Osteoblast (primary cell): ENCODE data around the gene TNS3. TPM values are rescaled to one million over a fixed set of nuclear protein-coding genes. Genes with fewer than 3 reads are reported as not detected.

Source experiments
- DNase-seq: peaks from one replicate; pipeline ENCODE4 v3.0.0; 2011; ENCODE audit warnings: low spot score, mixed read lengths; ENCODE audit not compliant: insufficient read length; ENCODE audit errors: missing footprints
- H2AFZ ChIP-seq: 2 replicates; pipeline ENCODE4 v1.6.0; 2011; ENCODE audit warnings: mild to moderate bottlenecking, low read length
- H3K27ac ChIP-seq: 2 replicates; pipeline ENCODE4 v1.5.1; 2011; ENCODE audit warnings: mild to moderate bottlenecking, low read depth, low read length, moderate library complexity
- H3K27me3 ChIP-seq: 2 replicates; pipeline ENCODE4 v1.6.0; 2012; ENCODE audit warnings: mild to moderate bottlenecking, control low read depth, inconsistent platforms, low read length, moderate library complexity; ENCODE audit not compliant: insufficient read depth
- H3K36me3 ChIP-seq: 2 replicates; pipeline ENCODE4 v1.5.1; 2011; ENCODE audit warnings: mild to moderate bottlenecking, low read length, control low read depth, moderate library complexity; ENCODE audit not compliant: insufficient read depth
- H3K4me1 ChIP-seq: 2 replicates; pipeline ENCODE4 v1.5.1; 2011; ENCODE audit warnings: mild to moderate bottlenecking, low read length, control low read depth, moderate library complexity; ENCODE audit not compliant: insufficient read depth
- H3K4me2 ChIP-seq: 2 replicates; pipeline ENCODE4 v1.6.0; 2011; ENCODE audit warnings: mild to moderate bottlenecking, low read length; ENCODE audit not compliant: insufficient read depth
- H3K4me3 ChIP-seq: fragments of 200-600 bp; sonication (generic); 3 replicates; pipeline ENCODE4 v1.5.1; 2012; ENCODE audit warnings: mild to moderate bottlenecking, low read length, inconsistent platforms; ENCODE audit not compliant: insufficient read depth
- H3K79me2 ChIP-seq: 2 replicates; pipeline ENCODE4 v1.6.0; 2012; ENCODE audit warnings: mild to moderate bottlenecking, low read length, control low read depth, inconsistent platforms; ENCODE audit not compliant: insufficient read depth
- H3K9me3 ChIP-seq: 2 replicates; pipeline ENCODE4 v1.5.1; 2011; ENCODE audit warnings: low read depth, low read length, control low read depth
- H4K20me1 ChIP-seq: 2 replicates; pipeline ENCODE4 v1.6.0; 2012; ENCODE audit warnings: mild to moderate bottlenecking, low read length, control low read depth; ENCODE audit not compliant: insufficient read depth
- CTCF ChIP-seq: IDR thresholded peaks from 2 replicates; pipeline ENCODE4 v1.5.1; 2011; ENCODE audit warnings: mild to moderate bottlenecking, low read depth, low read length, moderate library complexity; ENCODE audit errors: extremely low read depth
- total RNA-seq: library from RNA; depleted of rRNA; stranded (reverse); fragments of >200 nt; gene quantifications from 2 replicates; pipeline ENCODE4 v1.2.3, GENCODE V29; 2012

The TNS3 gene
- total RNA-seq, 1 donor: 67.3 TPM

DNA sequence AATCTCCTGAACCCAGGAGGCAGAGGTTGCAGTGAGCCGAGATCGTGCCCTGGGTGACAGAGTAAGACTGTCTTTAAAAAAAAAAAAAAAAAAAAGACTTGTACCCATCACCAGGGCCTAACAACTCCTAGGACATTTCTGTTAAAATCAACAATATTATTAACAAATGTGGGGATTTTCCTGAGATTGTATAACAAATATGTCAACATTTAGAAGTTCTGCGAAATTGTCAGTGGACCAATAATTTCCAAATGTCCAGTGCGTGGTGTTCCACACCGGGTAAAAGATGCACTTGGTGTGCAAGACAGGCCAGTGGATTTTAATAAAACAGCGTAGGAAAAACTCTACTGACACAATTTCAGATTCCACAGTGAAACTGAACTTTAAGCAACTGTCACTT lies 71.1 kb downstream of the TNS3 start:
- H3K36me3 ChIP-seq: peaks cover 37% of the 10 kb centered on the region
- no peak overlapping the region for H3K27ac ChIP-seq
- H3K4me2 ChIP-seq: no peak overlapping the region
- no peaks in the 10 kb centered on the region for H3K27me3 ChIP-seq
- DNase-seq: peak; percentile 30
- H3K4me3 ChIP-seq: no peak overlapping the region
- TF ChIP-seq CTCF: no peak
- H4K20me1 ChIP-seq: peaks cover 23% of the 10 kb centered on the region
- H3K4me1 ChIP-seq: peaks cover 46% of the 10 kb centered on the region
- no peak overlapping the region for H2AFZ ChIP-seq
- H3K9me3 ChIP-seq: no peaks in the 10 kb centered on the region
- peaks cover 49% of the 10 kb centered on the region for H3K79me2 ChIP-seq

DNA sequence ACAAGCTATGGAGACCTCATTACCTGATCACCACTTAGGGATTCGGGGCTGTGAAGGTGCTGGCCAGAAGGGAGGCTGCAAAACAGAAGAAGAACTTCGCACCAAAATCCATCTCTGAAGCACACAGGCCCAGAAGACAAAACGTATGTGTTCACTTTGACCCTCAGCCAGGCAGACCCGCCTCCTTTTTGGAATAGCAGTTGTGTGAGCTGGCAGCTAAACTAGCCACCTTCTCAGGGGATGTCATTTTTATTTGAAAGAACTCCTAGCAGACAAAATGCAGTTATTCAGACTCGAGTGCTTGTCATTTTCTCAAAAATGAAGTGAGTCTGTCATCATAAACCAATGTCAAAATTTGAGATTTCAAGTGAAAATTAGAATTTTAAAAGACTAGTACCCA lies 71.7 kb downstream of the TNS3 start:
- Histone ChIP-seq H3K4me3 (no peak overlapping the region), H3K9me3 (no peaks in the 10 kb centered on the region), H2AFZ (no peak overlapping the region), H3K4me1 (peaks cover 46% of the 10 kb centered on the region), H3K27me3 (no peaks in the 10 kb centered on the region), H3K79me2 (peaks cover 43% of the 10 kb centered on the region), H3K4me2 (no peak overlapping the region), H3K27ac (no peak overlapping the region), H3K36me3 (peaks cover 40% of the 10 kb centered on the region), H4K20me1 (peaks cover 23% of the 10 kb centered on the region)
- TF ChIP-seq CTCF: no peak
- DNase-seq: peak; percentile 36

GRCh38 chr7:47509571-47509970 lies 72.3 kb downstream of the TNS3 start:
- DNase-seq: peak; percentile 36
- Histone ChIP-seq H3K36me3 (peaks cover 40% of the 10 kb centered on the region), H3K4me2 (no peak overlapping the region), H3K4me3 (no peak overlapping the region), H3K27ac (no peak overlapping the region), H3K9me3 (no peaks in the 10 kb centered on the region), H3K27me3 (no peaks in the 10 kb centered on the region), H3K4me1 (peaks cover 42% of the 10 kb centered on the region), H2AFZ (no peak overlapping the region), H3K79me2 (peaks cover 37% of the 10 kb centered on the region), H4K20me1 (peaks cover 21% of the 10 kb centered on the region)
- TF ChIP-seq CTCF: no peak

- Histone ChIP-seq H2AFZ (no peak overlapping the region), H3K36me3 (peaks cover 40% of the 10 kb centered on the region), H3K27ac (peak overlapping the region; percentile 5), H4K20me1 (peaks cover 16% of the 10 kb centered on the region), H3K27me3 (no peaks in the 10 kb centered on the region), H3K9me3 (no peaks in the 10 kb centered on the region), H3K79me2 (peaks cover 37% of the 10 kb centered on the region), H3K4me3 (no peak overlapping the region), H3K4me2 (no peak overlapping the region), H3K4me1 (peaks cover 39% of the 10 kb centered on the region)
- DNase-seq: peak; percentile 37
- no peak for TF ChIP-seq CTCF
Observed at GRCh38 chr7:47508389-47509380, 73.2 kb downstream of the TNS3 start.
